ENCODE results near the gene CHN1. TPM values are rescaled to one million over a fixed set of nuclear protein-coding genes. Genes with fewer than 3 reads are reported as not detected.

The CHN1 gene, protein sequence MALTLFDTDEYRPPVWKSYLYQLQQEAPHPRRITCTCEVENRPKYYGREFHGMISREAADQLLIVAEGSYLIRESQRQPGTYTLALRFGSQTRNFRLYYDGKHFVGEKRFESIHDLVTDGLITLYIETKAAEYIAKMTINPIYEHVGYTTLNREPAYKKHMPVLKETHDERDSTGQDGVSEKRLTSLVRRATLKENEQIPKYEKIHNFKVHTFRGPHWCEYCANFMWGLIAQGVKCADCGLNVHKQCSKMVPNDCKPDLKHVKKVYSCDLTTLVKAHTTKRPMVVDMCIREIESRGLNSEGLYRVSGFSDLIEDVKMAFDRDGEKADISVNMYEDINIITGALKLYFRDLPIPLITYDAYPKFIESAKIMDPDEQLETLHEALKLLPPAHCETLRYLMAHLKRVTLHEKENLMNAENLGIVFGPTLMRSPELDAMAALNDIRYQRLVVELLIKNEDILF
- 14.1 TPM for total RNA-seq
- 6.5 TPM for polyA plus RNA-seq (ENCODE audit: insufficient read depth, low read depth, low replicate concordance)
- long read RNA-seq, donor 1, partial matches to known transcripts: 0 of 3 reads
- long read RNA-seq, donor 1, other reads (novel, unspliced or antisense): 0 of 3 reads
- long read RNA-seq, donor 2, partial matches to known transcripts: 0 of 2 reads
- long read RNA-seq, donor 2, other reads (novel, unspliced or antisense): 0 of 2 reads
- long read RNA-seq, donor 3, partial matches to known transcripts: 0 of 1 reads
- long read RNA-seq, donor 3, other reads (novel, unspliced or antisense): 0 of 1 reads
- long read RNA-seq, donor 4, partial matches to known transcripts: 0 of 1 reads
- long read RNA-seq, donor 4, other reads (novel, unspliced or antisense): 0 of 1 reads
- long read RNA-seq, donor 5, partial matches to known transcripts: 0 of 1 reads
- long read RNA-seq, donor 5, other reads (novel, unspliced or antisense): 0 of 1 reads
- long read RNA-seq, donor 6, partial matches to known transcripts: 0 of 2 reads
- long read RNA-seq, donor 6, other reads (novel, unspliced or antisense): 0 of 2 reads
- long read RNA-seq, donor 7, partial matches to known transcripts: 0 of 10 reads
- long read RNA-seq, donor 7, other reads (novel, unspliced or antisense): 9 of 10 reads
- long read RNA-seq, donor 8: 0 reads
- long read RNA-seq, donor 9: 0 reads
- long read RNA-seq, donor 10, partial matches to known transcripts: 0 of 2 reads
- long read RNA-seq, donor 10, other reads (novel, unspliced or antisense): 0 of 2 reads

DNA sequence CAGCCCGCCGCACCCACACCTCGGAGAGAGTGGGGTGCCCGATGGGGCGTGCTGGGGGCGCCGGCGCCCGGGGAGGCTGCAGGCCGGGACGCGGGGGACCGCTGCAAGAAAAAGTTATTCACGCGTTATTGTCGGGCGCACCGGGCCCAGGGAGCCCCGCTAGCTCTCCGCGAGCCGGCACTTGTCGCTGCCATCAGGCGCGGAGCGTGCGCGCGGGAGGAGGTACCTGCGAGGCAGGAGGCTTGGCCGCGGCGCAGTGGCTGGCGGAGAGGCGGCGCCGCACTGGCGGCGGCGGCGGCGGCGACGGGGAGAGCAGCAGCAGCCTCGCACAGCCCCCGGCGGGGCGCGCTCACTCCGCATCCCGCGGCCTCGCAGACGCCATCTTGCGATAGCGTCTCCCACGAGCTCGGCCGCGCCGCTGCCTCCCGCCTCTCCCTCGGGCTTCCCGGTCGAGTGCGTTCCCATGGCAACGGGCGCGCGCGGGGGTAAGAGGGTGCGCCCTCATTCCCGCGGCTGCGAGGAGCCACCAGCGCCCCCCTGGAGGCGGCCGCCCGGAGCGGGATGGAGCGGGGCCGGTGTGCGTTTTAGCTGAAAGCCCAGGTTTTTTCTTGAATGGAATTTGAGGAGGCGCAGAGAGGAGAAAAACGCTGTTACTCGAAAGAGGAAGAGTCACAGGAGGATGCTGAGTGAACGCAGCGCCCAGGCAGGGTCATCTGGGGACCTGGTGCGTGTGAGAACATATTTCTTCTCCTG, at the start of gene CHN1:
Gene CHN1 (minus strand): TSS at position 402 of the 753 bp plus-strand sequence. CDS start 469 bp downstream, outside the sequence.
- peak within 1 kb of the TSS in 1 of 2 donors; percentile 58 for H3K27ac ChIP-seq (ENCODE audit: low read depth in 2 of 2, low read length in 2 of 2)
- H3K36me3 ChIP-seq (ENCODE audit: control insufficient read depth in 2 of 3, insufficient read depth in 3 of 3, low read length in 3 of 3): no peaks in the 10 kb centered on the region
- FAIRE-seq: no peak
- TF ChIP-seq, protein P1, sequence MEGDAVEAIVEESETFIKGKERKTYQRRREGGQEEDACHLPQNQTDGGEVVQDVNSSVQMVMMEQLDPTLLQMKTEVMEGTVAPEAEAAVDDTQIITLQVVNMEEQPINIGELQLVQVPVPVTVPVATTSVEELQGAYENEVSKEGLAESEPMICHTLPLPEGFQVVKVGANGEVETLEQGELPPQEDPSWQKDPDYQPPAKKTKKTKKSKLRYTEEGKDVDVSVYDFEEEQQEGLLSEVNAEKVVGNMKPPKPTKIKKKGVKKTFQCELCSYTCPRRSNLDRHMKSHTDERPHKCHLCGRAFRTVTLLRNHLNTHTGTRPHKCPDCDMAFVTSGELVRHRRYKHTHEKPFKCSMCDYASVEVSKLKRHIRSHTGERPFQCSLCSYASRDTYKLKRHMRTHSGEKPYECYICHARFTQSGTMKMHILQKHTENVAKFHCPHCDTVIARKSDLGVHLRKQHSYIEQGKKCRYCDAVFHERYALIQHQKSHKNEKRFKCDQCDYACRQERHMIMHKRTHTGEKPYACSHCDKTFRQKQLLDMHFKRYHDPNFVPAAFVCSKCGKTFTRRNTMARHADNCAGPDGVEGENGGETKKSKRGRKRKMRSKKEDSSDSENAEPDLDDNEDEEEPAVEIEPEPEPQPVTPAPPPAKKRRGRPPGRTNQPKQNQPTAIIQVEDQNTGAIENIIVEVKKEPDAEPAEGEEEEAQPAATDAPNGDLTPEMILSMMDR (IDR thresholded peaks at IDR 0.05; ENCODE audit: borderline replicate concordance, extremely low read depth, insufficient read depth): no peak
- DNase-seq: peak; percentile 88 to 94 (median 91)
- H3K9ac ChIP-seq (ENCODE audit: low read length in 3 of 3): peak within 1 kb of the TSS in 1 of 3 donors; percentile 43
- peaks cover 0 to 2% (median 0%) of the 10 kb centered on the region in 3 donors for H3K4me1 ChIP-seq (ENCODE audit: control insufficient read depth in 2 of 3, insufficient read depth in 2 of 3, low read depth in 1 of 3, low read length in 3 of 3)
- no peaks in the 10 kb centered on the region for H3K9me3 ChIP-seq (ENCODE audit: control insufficient read depth in 2 of 3, insufficient read depth in 1 of 3, low read length in 3 of 3)
- H3K4me3 ChIP-seq (ENCODE audit: low read length in 3 of 3): peak within 1 kb of the TSS; percentile 58 to 63 (median 59)
- intact Hi-C loops (cut with DNase I): no loop called here
- no peaks in the 10 kb centered on the region for H3K27me3 ChIP-seq (ENCODE audit: control insufficient read depth, insufficient read depth, low read length)

DNA sequence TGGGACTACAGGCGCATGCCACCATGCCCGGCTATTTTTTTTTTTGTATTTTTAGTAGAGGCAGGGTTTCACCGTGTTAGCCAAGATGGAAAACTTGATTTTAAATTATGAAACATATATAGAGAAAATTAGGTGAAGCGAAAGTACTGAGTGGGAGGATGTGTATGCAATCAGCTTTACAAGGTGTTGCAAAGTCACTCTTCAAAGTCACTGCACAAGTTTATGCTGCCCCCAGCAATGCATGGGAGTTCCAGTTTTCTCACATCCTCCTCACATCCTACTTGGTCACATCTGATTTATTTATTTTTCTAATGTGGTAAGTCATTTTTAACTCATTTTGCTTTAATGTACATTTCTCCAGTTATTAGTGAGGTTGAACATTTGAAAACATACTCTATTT, 49.2 kb upstream of the CHN1 start:
- H3K9ac ChIP-seq (ENCODE audit: low read length in 3 of 3): no peak overlapping the region
- no peaks in the 10 kb centered on the region for H3K9me3 ChIP-seq (ENCODE audit: control insufficient read depth in 2 of 3, insufficient read depth in 1 of 3, low read length in 3 of 3)
- intact Hi-C loops (cut with DNase I): no loop called here
- H3K27me3 ChIP-seq (ENCODE audit: control insufficient read depth, insufficient read depth, low read length): no peaks in the 10 kb centered on the region
- FAIRE-seq: no peak
- no peaks in the 10 kb centered on the region for H3K4me1 ChIP-seq (ENCODE audit: control insufficient read depth in 2 of 3, insufficient read depth in 2 of 3, low read depth in 1 of 3, low read length in 3 of 3)
- no peak for DNase-seq
- H3K4me3 ChIP-seq (ENCODE audit: low read length in 3 of 3): no peak overlapping the region
- H3K36me3 ChIP-seq (ENCODE audit: control insufficient read depth in 2 of 3, insufficient read depth in 3 of 3, low read length in 3 of 3): no peaks in the 10 kb centered on the region
- TF ChIP-seq, protein P1 (IDR thresholded peaks at IDR 0.05; ENCODE audit: borderline replicate concordance, extremely low read depth, insufficient read depth): no peak
- H3K27ac ChIP-seq (ENCODE audit: low read depth in 2 of 2, low read length in 2 of 2): no peak overlapping the region

DNA sequence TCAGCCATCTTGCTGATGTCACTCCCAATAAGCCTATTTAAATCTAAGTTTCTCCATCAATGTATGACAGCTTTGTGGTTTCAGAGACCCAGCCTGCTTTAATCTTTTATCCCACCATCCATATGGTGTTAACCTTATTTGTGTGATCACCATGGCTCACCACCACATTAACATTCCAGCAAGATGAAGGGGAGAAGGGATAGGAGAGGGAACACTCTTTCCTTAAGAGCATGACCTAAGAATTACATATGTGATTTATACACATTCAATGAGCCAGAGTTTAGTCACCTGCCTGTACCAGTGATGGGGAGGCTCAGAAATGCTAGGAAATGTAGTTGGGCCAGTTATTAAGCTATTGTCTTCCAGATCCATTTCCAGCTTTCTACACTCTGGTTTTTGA, 44.5 kb upstream of the CHN1 start:
- Histone ChIP-seq H3K4me1 (ENCODE audit: control insufficient read depth in 2 of 3, insufficient read depth in 2 of 3, low read depth in 1 of 3, low read length in 3 of 3) (no peaks in the 10 kb centered on the region), H3K27ac (ENCODE audit: low read depth in 2 of 2, low read length in 2 of 2) (no peak overlapping the region), H3K9me3 (ENCODE audit: control insufficient read depth in 2 of 3, insufficient read depth in 1 of 3, low read length in 3 of 3) (no peaks in the 10 kb centered on the region), H3K9ac (ENCODE audit: low read length in 3 of 3) (no peak overlapping the region), H3K36me3 (ENCODE audit: control insufficient read depth in 2 of 3, insufficient read depth in 3 of 3, low read length in 3 of 3) (no peaks in the 10 kb centered on the region), H3K4me3 (ENCODE audit: low read length in 3 of 3) (no peak overlapping the region), H3K27me3 (ENCODE audit: control insufficient read depth, insufficient read depth, low read length) (no peaks in the 10 kb centered on the region)
- DNase-seq (no peak), FAIRE-seq (no peak)
- intact Hi-C loops (cut with DNase I): no loop called here
- TF ChIP-seq, protein P1 (IDR thresholded peaks at IDR 0.05; ENCODE audit: borderline replicate concordance, extremely low read depth, insufficient read depth): no peak

All from kidney (tissue), 22 donors.